Measurements from ENCODE around the gene SLC6A20. TPM values are rescaled to one million over a fixed set of nuclear protein-coding genes. Genes with fewer than 3 reads are reported as not detected.

Gene SLC6A20
- total RNA-seq, 3 donors from 2014 or later, result 0.16 to 1.2 (median 0.33) TPM

- Histone ChIP-seq H3K27me3 (peaks cover 0 to 1% of the 10 kb centered on the region in 2 donors), H3K36me3 (no peaks in the 10 kb centered on the region), H3K4me3 (peak overlapping the region; percentile 85 to 97 (median 92)), H3K4me1 (no peaks in the 10 kb centered on the region), H3K27ac (peak overlapping the region; percentile 78 to 87), H3K9me3 (no peaks in the 10 kb centered on the region)
- intact Hi-C loops (cut with DNase I; ENCODE audit: low total_unique reads), result no loop called here
- no peak for DNase-seq (ENCODE audit: low spot score in 2 of 2)
- TF ChIP-seq POLR2A (IDR thresholded peaks at IDR 0.05) (no peak), POLR2AphosphoS5 (IDR thresholded peaks at IDR 0.05) (no peak)
Measured at GRCh38 chr3:45841420-45841756, 45.1 kb upstream of the SLC6A20 start.

GRCh38 chr3:45838466-45838865 is 42.1 kb upstream of the SLC6A20 start:
- TF ChIP-seq POLR2A (IDR thresholded peaks at IDR 0.05) (no peak), CTCF (IDR thresholded peaks at IDR 0.05) (no peak), POLR2AphosphoS5 (IDR thresholded peaks at IDR 0.05) (no peak)
- Histone ChIP-seq H3K9me3 (no peaks in the 10 kb centered on the region), H3K27me3 (no peaks in the 10 kb centered on the region), H3K27ac (no peak overlapping the region), H3K4me3 (no peak overlapping the region), H3K36me3 (peaks cover 3% of the 10 kb centered on the region), H3K4me1 (no peaks in the 10 kb centered on the region)
- intact Hi-C loops (cut with DNase I; ENCODE audit: low total_unique reads), result no loop called here
- DNase-seq (ENCODE audit: low spot score in 2 of 2), result no peak

DNA sequence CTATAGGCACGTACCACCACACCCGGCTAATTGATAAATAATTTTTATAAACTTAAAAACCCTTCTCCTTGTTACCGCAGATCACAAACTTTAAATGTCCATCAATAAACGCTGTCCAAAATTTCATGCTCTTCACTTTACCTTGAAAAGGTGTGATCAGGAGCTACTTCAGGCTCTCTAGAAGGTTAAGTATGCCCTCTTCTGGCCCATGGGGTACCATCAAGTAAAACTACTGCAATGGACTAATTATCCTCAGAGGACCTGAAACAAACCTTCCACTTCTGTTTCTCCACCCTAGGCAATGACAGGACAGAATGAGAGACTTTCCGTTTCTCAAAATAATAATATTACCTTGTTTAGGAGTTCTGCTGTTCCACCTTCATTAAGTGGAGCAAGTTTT is 36.4 kb upstream of the SLC6A20 start:
- peaks cover 7% of the 10 kb centered on the region for H3K36me3 ChIP-seq
- H3K27me3 ChIP-seq, result no peaks in the 10 kb centered on the region
- no peaks in the 10 kb centered on the region for H3K9me3 ChIP-seq
- H3K4me3 ChIP-seq, result no peak overlapping the region
- TF ChIP-seq POLR2A (IDR thresholded peaks at IDR 0.05), result no peak
- no peak for TF ChIP-seq POLR2AphosphoS5 (IDR thresholded peaks at IDR 0.05)
- no peak for TF ChIP-seq CTCF (IDR thresholded peaks at IDR 0.05)
- H3K27ac ChIP-seq, result no peak overlapping the region
- intact Hi-C loops (cut with DNase I; ENCODE audit: low total_unique reads), result no loop called here
- no peak for DNase-seq (ENCODE audit: low spot score in 2 of 2)
- H3K4me1 ChIP-seq, result no peaks in the 10 kb centered on the region

GRCh38 chr3:45830121-45830520 is 33.8 kb upstream of the SLC6A20 start:
- H3K4me3 ChIP-seq, result no peak overlapping the region
- no peaks in the 10 kb centered on the region for H3K27me3 ChIP-seq
- no peaks in the 10 kb centered on the region for H3K9me3 ChIP-seq
- H3K4me1 ChIP-seq, result no peaks in the 10 kb centered on the region
- peaks cover 7% of the 10 kb centered on the region for H3K36me3 ChIP-seq
- no peak overlapping the region for H3K27ac ChIP-seq
- no peak for DNase-seq (ENCODE audit: low spot score in 2 of 2)
- TF ChIP-seq POLR2AphosphoS5 (IDR thresholded peaks at IDR 0.05) (no peak), POLR2A (IDR thresholded peaks at IDR 0.05) (no peak), CTCF (IDR thresholded peaks at IDR 0.05) (no peak)
- intact Hi-C loops (cut with DNase I; ENCODE audit: low total_unique reads), result no loop called here

GRCh38 chr3:45826908-45827307 is 30.6 kb upstream of the SLC6A20 start:
- Histone ChIP-seq H3K9me3 (no peaks in the 10 kb centered on the region), H3K4me1 (no peaks in the 10 kb centered on the region), H3K36me3 (peaks cover 4% of the 10 kb centered on the region), H3K4me3 (no peak overlapping the region), H3K27ac (no peak overlapping the region), H3K27me3 (no peaks in the 10 kb centered on the region)
- intact Hi-C loops (cut with DNase I; ENCODE audit: low total_unique reads), result no loop called here
- TF ChIP-seq POLR2A (IDR thresholded peaks at IDR 0.05), result no peak
- no peak for TF ChIP-seq POLR2AphosphoS5 (IDR thresholded peaks at IDR 0.05)
- TF ChIP-seq CTCF (IDR thresholded peaks at IDR 0.05), result no peak
- no peak for DNase-seq (ENCODE audit: low spot score in 2 of 2)

- H3K36me3 ChIP-seq, result peaks cover 4% of the 10 kb centered on the region
- no peak for DNase-seq (ENCODE audit: low spot score in 2 of 2)
Measured at GRCh38 chr3:45826321-45826720, 30.0 kb upstream of the SLC6A20 start.

More at GRCh38 chr3:45826321-45826720, 30.0 kb upstream of the SLC6A20 start:
- Histone ChIP-seq H3K9me3 (no peaks in the 10 kb centered on the region), H3K27me3 (no peaks in the 10 kb centered on the region), H3K4me1 (no peaks in the 10 kb centered on the region), H3K27ac (no peak overlapping the region), H3K4me3 (no peak overlapping the region)
- intact Hi-C loops (cut with DNase I; ENCODE audit: low total_unique reads), result no loop called here
- TF ChIP-seq POLR2AphosphoS5 (IDR thresholded peaks at IDR 0.05), result no peak
- no peak for TF ChIP-seq POLR2A (IDR thresholded peaks at IDR 0.05)
- TF ChIP-seq CTCF (IDR thresholded peaks at IDR 0.05), result no peak
